ENCODE results near the gene PAN3.

GRCh38 chr13:28239374-28239773 lies 101.0 kb downstream of the PAN3 start:
- TF ChIP-seq CTCF (IDR thresholded peaks at IDR 0.05) (no peak), POLR2A (IDR thresholded peaks at IDR 0.05) (no peak), EP300 (IDR thresholded peaks at IDR 0.05) (no peak), POLR2AphosphoS5 (IDR thresholded peaks at IDR 0.05) (no peak)
